Epithelial cell of esophagus (primary cell): ENCODE measurements around the gene MEN1.

Source experiments
- DNase-seq: peaks from one replicate; pipeline ENCODE4 v3.0.0; 2010; ENCODE audit warnings: low read depth
- H3K4me3 ChIP-seq: 2 replicates; pipeline ENCODE4 v1.5.1; 2011; ENCODE audit warnings: mild to moderate bottlenecking, low read length, control low read depth
- TF ChIP-seq, protein P1 (sequence below): IDR thresholded peaks from 2 replicates; pipeline ENCODE4 v1.5.1; 2011; ENCODE audit warnings: low read depth, mild to moderate bottlenecking, low read length, control low read depth, inconsistent platforms; ENCODE audit not compliant: insufficient read depth; ENCODE audit errors: missing control alignments

Gene MEN1

DNA sequence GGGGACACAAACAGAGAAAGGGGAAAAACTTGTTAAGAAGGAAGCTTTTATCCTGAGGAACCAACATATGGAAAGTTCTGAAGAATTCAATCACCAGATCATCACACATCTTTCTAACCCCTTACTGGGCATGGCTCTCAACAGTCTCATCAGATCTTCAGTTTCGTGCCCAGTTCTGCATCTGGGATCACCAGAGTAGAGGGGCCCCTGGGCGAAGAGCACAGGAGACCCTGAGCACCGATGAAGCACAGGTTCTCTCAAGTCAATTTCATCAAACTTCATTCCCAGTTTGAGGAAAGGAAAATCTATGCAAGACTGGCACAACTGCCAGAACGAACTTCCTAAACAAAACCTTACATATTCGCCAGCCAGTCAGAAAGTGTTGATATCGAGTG, 42.1 kb downstream of the MEN1 start:
- TF ChIP-seq, protein P1, sequence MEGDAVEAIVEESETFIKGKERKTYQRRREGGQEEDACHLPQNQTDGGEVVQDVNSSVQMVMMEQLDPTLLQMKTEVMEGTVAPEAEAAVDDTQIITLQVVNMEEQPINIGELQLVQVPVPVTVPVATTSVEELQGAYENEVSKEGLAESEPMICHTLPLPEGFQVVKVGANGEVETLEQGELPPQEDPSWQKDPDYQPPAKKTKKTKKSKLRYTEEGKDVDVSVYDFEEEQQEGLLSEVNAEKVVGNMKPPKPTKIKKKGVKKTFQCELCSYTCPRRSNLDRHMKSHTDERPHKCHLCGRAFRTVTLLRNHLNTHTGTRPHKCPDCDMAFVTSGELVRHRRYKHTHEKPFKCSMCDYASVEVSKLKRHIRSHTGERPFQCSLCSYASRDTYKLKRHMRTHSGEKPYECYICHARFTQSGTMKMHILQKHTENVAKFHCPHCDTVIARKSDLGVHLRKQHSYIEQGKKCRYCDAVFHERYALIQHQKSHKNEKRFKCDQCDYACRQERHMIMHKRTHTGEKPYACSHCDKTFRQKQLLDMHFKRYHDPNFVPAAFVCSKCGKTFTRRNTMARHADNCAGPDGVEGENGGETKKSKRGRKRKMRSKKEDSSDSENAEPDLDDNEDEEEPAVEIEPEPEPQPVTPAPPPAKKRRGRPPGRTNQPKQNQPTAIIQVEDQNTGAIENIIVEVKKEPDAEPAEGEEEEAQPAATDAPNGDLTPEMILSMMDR = no peak
- no peak overlapping the region for H3K4me3 ChIP-seq

GRCh38 chr11:64767344-64768299, 42.7 kb downstream of the MEN1 start:
- TF ChIP-seq, protein P1 = peak; percentile 80
- H3K4me3 ChIP-seq = no peak overlapping the region
- DNase-seq = peak; percentile 75

More for the DNA sequence above, 42.1 kb downstream of the MEN1 start:
- DNase-seq = no peak

- H3K4me3 ChIP-seq = no peak overlapping the region
- TF ChIP-seq, protein P1 = no peak
- no peak for DNase-seq
These were observed 43.5 kb downstream of the MEN1 start for GRCh38 chr11:64766881-64767280.

DNA sequence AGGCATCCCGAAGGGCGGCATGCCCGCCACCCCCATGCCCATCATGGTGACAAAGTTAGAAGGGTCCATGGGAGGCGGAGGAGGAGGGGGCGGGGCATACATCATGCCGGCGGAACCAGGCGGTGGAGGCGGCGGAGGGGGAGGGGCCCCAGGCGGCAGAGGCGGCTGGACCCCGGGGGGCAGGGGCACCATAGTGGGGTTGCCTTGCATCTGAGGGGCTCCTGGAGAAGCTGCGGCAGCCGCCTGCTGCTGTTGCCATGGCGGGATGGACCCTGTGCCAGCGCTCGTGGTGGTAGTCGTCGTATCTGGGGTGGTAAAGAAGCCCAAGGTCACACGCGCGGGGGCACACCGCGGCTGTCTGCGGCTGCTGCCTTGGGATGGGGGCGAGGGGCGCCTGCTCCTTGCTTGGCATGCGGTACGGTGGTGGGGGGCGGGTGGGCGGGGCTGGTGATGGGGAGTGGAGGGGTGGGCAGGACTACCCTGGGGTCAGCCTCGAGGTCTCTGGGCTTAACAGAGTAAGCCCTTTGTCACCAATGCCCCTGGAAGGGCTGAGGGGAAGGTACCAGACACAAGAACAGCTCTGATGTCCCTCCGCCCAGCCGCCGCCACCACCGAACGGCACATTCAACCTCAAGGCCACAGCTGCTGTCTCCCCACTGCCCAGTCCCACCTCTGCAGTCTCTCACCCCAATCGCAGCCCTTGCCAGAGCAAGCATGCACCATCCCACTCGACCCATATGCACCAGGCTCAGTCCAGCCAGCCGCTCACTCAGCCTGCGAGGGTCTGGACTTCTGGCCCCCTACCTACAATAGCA, 44.3 kb downstream of the MEN1 start:
- no peak for DNase-seq
- TF ChIP-seq, protein P1 = no peak
- no peak overlapping the region for H3K4me3 ChIP-seq

GRCh38 chr11:64765291-64765850, 45.0 kb downstream of the MEN1 start:
- TF ChIP-seq, protein P1 = peak; percentile 33
- DNase-seq = no peak
- no peak overlapping the region for H3K4me3 ChIP-seq

- DNase-seq = no peak
- H3K4me3 ChIP-seq = no peak overlapping the region
- TF ChIP-seq, protein P1 = no peak
These were observed 45.6 kb downstream of the MEN1 start for GRCh38 chr11:64764753-64765152.
